Adrenal gland (tissue), 5 donors: ENCODE data around the gene MIGA2.

Experiments used
- POLR2A ChIP-seq, 2 donors: fragments of 450-650 bp; IDR thresholded peaks; one replicate each; pipeline ENCODE4 v1.6.1; 2017; ENCODE audit warnings: antibody characterized with exemption in 2 of 2, mild to moderate bottlenecking in 2 of 2, moderate library complexity in 1 of 2
- TF ChIP-seq, protein P1 (sequence below), 6 experiments: fragments of 450-650 bp in 4 of 6; fragments of 200-600 bp in 2 of 6; sonication (generic) in 1 of 6; IDR thresholded peaks; 1 replicate in 5 of 6; 2 replicates in 1 of 6; pipeline versions ENCODE4 v1.5.1 to v1.8.0; 2016 to 2021; ENCODE audit warnings: antibody characterized with exemption in 6 of 6, mild to moderate bottlenecking in 2 of 6, moderate library complexity in 1 of 6
- donor health status: DM: no; HTN: no; CAD: no.

DNA sequence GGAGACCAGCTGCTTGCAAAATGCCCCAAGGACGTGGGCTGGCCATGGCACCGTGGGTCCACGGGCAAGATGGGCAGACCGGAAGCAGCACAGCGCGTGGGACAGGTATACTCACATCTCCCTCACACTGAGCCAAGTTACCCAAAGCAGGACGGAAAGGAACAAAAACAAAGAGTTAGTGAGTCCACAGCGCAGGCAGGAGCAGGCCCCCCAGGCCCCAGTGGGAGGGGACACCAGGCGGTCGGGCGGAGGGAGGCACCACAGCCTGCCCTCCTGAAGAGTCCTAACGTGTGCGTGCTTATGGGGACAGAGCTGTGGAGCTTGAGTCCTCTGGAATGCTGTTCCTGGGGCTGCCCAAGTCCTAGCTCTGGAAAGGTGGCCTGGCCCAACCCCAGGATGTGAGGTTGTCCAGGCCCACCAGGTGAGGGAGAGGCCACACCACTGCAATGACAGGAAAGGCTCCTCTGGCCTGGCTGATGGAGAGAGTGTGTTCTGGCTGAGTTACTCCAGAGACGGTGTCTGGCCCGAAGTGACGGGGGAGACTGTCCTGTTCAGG is 23.5 kb upstream of the MIGA2 start:
- TF ChIP-seq, protein P1, sequence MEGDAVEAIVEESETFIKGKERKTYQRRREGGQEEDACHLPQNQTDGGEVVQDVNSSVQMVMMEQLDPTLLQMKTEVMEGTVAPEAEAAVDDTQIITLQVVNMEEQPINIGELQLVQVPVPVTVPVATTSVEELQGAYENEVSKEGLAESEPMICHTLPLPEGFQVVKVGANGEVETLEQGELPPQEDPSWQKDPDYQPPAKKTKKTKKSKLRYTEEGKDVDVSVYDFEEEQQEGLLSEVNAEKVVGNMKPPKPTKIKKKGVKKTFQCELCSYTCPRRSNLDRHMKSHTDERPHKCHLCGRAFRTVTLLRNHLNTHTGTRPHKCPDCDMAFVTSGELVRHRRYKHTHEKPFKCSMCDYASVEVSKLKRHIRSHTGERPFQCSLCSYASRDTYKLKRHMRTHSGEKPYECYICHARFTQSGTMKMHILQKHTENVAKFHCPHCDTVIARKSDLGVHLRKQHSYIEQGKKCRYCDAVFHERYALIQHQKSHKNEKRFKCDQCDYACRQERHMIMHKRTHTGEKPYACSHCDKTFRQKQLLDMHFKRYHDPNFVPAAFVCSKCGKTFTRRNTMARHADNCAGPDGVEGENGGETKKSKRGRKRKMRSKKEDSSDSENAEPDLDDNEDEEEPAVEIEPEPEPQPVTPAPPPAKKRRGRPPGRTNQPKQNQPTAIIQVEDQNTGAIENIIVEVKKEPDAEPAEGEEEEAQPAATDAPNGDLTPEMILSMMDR (IDR thresholded peaks at IDR 0.05): no peak
- TF ChIP-seq POLR2A (IDR thresholded peaks at IDR 0.05): no peak
